GM12874 (cell line): ENCODE results near the gene PLEKHG3.

ENCODE experiments used
- TF ChIP-seq, protein P1 (sequence below): IDR thresholded peaks from 2 replicates; pipeline ENCODE4 v1.5.1; 2011; ENCODE audit warnings: low read depth, mild to moderate bottlenecking, control low read depth, low read length, moderate library complexity; ENCODE audit not compliant: insufficient read depth

Gene PLEKHG3

DNA sequence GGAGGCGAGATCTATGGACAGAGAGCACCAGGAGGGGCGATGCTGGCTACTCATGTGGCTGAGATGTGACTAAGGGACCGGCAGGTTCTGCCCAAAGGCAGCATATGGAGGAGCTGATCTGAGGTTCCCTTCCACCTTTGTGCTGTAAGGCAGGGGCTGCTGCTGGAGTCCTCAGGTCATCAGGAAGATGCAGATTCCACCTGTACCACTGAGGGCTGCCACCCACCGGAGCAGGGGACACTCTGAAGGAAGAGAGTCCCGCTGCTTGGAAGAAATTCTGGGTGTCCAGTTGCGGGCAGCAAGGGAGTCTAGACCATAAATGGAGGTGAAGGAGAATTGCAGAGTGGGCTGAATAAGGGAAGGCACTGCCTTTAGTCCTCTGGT is 55.3 kb downstream of the PLEKHG3 start:
- TF ChIP-seq, protein P1, sequence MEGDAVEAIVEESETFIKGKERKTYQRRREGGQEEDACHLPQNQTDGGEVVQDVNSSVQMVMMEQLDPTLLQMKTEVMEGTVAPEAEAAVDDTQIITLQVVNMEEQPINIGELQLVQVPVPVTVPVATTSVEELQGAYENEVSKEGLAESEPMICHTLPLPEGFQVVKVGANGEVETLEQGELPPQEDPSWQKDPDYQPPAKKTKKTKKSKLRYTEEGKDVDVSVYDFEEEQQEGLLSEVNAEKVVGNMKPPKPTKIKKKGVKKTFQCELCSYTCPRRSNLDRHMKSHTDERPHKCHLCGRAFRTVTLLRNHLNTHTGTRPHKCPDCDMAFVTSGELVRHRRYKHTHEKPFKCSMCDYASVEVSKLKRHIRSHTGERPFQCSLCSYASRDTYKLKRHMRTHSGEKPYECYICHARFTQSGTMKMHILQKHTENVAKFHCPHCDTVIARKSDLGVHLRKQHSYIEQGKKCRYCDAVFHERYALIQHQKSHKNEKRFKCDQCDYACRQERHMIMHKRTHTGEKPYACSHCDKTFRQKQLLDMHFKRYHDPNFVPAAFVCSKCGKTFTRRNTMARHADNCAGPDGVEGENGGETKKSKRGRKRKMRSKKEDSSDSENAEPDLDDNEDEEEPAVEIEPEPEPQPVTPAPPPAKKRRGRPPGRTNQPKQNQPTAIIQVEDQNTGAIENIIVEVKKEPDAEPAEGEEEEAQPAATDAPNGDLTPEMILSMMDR, result no peak

DNA sequence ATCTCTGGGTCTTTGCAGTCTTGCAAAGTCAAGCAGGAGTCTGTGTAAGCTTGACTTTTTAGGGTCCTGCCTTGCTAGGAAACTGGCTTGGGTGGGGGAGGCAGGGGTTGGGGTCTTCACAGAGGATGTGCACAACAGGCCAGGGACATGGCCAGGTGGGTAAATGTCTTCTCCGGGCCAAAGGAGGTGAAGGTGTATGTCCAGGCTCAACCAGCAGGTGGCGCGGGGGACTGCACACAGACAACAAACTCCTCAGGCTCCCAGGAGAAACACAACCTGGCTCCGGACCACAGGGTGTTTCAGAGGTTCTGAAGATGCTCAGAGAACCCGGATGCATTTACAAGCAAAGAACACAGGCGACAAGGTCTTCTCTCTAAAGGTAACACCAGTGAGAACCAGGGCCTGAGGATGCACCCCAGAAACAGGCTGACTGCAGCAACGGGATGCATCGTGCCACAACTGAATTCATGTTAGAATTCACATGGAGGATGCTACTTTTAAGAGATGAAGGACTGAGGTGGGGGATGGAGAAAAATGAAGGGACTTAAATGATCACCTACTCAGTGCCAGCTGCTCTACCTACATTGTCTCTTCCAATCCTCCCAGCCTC is 56.0 kb downstream of the PLEKHG3 start:
- TF ChIP-seq, protein P1, result peak; percentile 85

DNA sequence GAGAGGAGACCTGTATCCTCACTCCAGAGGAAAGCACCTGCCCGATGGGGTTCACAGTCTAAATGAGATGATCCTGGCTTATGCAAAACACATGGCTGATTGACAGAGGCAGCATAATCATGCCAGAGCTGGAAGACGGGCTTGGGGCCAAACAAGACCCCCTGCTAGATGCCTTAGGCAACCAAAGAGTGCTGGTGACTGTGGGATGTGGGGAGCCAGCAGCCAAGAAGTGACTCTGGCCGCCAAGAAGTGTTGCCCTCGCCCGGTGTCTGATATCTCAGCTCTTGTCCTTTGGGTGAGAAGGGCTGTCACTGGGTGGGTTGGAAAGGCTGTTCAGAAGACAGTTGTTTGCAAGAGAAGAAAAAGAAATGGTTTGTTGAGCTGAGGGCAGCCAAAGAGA is 56.7 kb downstream of the PLEKHG3 start:
- TF ChIP-seq, protein P1, result no peak

DNA sequence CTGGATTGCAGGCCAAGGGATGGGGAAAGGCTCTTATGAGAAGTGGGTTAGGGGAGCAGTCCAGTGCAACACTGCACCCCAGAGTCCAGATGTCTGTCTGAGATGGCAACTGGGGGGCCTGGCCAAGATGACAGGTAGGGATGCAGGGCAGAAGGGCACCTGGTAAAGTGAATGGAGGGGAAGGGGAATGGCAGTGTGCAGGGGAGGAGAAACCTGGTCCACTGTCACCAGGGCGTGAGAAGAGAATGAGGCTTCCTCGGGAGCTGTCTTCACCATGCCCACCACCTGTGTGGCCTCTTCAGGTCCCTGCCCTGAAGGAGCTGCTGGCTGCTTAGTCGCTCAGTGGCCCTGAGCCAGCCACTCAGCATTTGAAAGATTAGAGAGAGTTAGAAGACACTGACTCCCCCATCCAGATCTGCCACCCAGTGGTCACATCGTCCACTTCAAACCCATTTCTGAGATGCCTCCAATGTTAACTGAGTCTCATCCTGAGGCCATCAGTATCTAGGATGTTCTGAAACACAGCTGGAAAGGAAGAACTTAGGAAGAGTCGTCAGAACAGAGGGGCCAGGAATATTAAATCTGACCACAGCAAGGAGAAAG is 57.3 kb downstream of the PLEKHG3 start:
- TF ChIP-seq, protein P1, result no peak

DNA sequence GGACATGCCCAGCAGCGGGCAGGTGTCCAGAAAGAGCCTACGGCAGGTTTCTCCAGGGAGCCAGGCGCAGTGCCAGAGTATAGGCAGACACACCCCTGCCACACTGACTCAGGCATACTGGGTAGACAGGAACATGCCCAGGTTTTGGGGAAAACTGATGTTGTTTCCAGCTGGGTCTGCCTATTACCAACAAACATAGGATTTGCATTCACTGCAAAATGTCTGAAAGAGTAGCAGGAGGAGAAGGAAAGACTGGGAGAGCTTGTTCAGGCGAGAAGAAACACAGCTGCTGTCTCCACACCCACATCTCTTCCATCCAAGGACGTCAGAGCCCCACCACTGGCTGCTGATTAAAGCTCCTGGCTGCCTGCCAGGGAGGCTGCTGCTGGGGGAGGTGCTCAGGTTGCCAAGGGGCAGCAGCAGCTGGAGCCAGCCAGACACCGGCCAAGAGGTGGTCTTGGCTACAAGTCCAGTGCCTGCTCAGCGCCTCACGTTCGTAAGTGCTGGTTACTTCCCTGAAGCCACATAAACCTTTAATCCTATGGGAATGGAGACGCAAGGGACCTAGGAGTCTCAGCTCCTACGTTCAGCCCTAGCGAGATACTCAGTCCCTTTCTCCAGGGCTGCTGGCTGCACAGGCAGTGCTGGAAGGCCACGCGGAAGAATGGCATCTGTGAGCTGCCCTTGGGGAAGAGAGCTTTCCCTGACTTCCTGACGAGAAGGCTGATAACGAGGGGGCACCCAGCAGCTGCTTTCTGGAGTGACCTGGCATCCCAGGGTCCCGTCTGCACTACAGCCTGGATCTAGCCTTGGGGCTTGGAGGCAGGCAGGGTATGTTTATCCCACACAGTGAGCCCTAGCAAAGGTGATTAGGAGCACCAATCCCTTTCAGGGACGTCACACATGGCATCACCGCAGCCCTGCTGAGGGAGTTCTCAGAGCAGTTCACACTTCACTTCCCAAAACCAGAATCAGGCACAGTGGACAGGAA is 58.1 kb downstream of the PLEKHG3 start:
- TF ChIP-seq, protein P1, result no peak

DNA sequence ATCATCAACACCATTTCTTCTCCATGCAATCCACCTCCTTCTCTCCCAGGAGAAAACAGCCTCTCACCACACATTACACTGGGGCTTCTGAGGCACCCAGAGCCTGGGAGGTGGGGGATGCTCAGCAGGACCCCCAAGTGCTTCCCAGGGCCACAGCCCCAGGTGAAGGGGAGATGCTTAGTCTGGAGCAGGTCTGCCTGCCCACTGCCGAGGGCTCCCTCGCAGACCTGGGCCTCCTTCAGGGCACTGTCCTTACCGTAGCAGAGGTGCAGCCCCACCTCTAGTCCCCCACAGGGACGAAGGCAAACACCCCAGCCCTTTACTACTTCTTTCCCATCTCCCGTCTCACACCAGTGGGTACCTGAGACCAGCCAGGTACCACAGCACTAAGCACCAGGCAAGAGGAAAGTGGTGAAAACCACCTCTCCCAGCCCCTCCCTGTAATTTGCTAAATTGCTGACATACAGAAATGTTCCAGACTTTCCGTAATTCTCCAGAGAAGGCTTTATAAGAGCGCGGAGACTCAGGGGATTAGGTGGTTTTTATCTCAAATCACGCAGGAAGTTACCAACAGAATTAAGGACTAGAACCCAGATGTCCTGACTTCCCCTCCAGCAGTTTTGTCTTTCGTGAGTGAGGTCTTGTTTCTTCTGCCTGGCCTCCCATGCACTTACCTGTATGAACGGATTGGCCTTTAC is 59.0 kb downstream of the PLEKHG3 start:
- TF ChIP-seq, protein P1, result no peak
